ENCODE measurements around the gene SCIMP. TPM values are rescaled to one million over a fixed set of nuclear protein-coding genes. Genes with fewer than 3 reads are reported as not detected.
A peak's percentile ranks its signal among the peaks of the same experiment; 100 is the strongest.

Gene SCIMP
- polyA plus RNA-seq, 1 of the 3 experiments (the other 2 are of a cell fraction), result not detected

GRCh38 chr17:5194346-5194745 lies 40.3 kb downstream of the SCIMP start:
- POLR2A ChIA-PET, result no interaction called here
- H3K9me2 ChIP-seq, result no peaks in the 10 kb centered on the region
- no peak for DNase-seq
- H3K9me3 ChIP-seq, result peaks cover 12% of the 10 kb centered on the region
- peaks cover 0 to 7% of the 10 kb centered on the region in 2 experiments; a peak in 1 of 4 replicates for H3K4me1 ChIP-seq (ENCODE audit: control insufficient read depth in 1 of 2, insufficient read depth in 2 of 2, low read depth in 1 of 2, low read length in 1 of 2)
- peaks cover 0 to 15% of the 10 kb centered on the region in 2 experiments for H3K36me3 ChIP-seq (replicated peaks in 1 of 2; ENCODE audit: control insufficient read depth in 1 of 2, insufficient read depth in 2 of 2, low read length in 1 of 2)
- H3K4me2 ChIP-seq, result no peak overlapping the region
- H3K27me3 ChIP-seq (ENCODE audit: insufficient read depth), result no peaks in the 10 kb centered on the region
- H3K79me2 ChIP-seq (ENCODE audit: insufficient read depth), result peaks cover 33% of the 10 kb centered on the region
- H3F3A ChIP-seq (replicated peaks; ENCODE audit: insufficient read depth), result peaks cover 6% of the 10 kb centered on the region
- no peak overlapping the region for H3K4me3 ChIP-seq (ENCODE audit: low read depth in 2 of 2, low read length in 1 of 2)
- TF ChIP-seq JUND (IDR thresholded peaks at IDR 0.05), result no peak
- TF ChIP-seq RCOR1 (IDR thresholded peaks at IDR 0.05; ENCODE audit: low read length), result no peak
- TF ChIP-seq RXRA (IDR thresholded peaks at IDR 0.05; ENCODE audit: borderline replicate concordance, low read depth), result no peak
- no peak overlapping the region for H2AFZ ChIP-seq (ENCODE audit: low read depth)
- no peak overlapping the region for H3K27ac ChIP-seq (ENCODE audit: low read depth in 2 of 2, low read length in 1 of 2)
- no peak overlapping the region for H3K9ac ChIP-seq
- no peaks in the 10 kb centered on the region for H4K20me1 ChIP-seq (ENCODE audit: insufficient read depth)
- WGBS (ENCODE audit: low lambda C conversion rate), result 67% methylated on average over 2 of the region's 2 CpGs
- CTCF ChIA-PET, result no interaction called here

GRCh38 chr17:5191541-5192417 lies 42.9 kb downstream of the SCIMP start, which contains the start of gene ZNF594:
TSS of gene ZNF594 (minus strand) at chr17:5191868. CDS start at chr17:5184256, 7,612 bp downstream.
- H3K4me3 ChIP-seq (ENCODE audit: low read depth in 2 of 2, low read length in 1 of 2), result peak within 1 kb of the TSS; percentile 79 to 94
- H4K20me1 ChIP-seq (ENCODE audit: insufficient read depth), result no peaks in the 10 kb centered on the region
- H2AFZ ChIP-seq (ENCODE audit: low read depth), result peak within 1 kb of the TSS; percentile 93
- H3F3A ChIP-seq (replicated peaks; ENCODE audit: insufficient read depth), result peaks cover 6% of the 10 kb centered on the region
- peak within 1 kb of the TSS; percentile 80 for H3K4me2 ChIP-seq
- no peaks in the 10 kb centered on the region for H3K27me3 ChIP-seq (ENCODE audit: insufficient read depth)
- peaks cover 6 to 40% of the 10 kb centered on the region in 2 experiments for H3K36me3 ChIP-seq (replicated peaks in 1 of 2; ENCODE audit: control insufficient read depth in 1 of 2, insufficient read depth in 2 of 2, low read length in 1 of 2)
- no peaks in the 10 kb centered on the region for H3K9me2 ChIP-seq
- ChIA-PET CTCF (interaction anchor here (0.6 to 2.7 kb wide), 6 partner anchors 9 to 104 kb away, joined by 3 to 15 read pairs (median 4); no protein-coding TSS in a partner anchor), POLR2A (interaction anchor here (1.1 to 1.4 kb wide), 2 partner anchors 9 to 80 kb away, joined by 3 read pairs; partner anchors contain the start of gene ZNF232)
- DNase-seq, result peak; percentile 99
- H3K9me3 ChIP-seq, result peaks cover 21% of the 10 kb centered on the region
- WGBS (ENCODE audit: low lambda C conversion rate), result 7% methylated on average over 38 of the region's 82 CpGs
- H3K4me1 ChIP-seq (ENCODE audit: control insufficient read depth in 1 of 2, insufficient read depth in 2 of 2, low read depth in 1 of 2, low read length in 1 of 2), result peaks cover 0 to 7% of the 10 kb centered on the region in 2 experiments; a peak in 1 of 4 replicates
- H3K9ac ChIP-seq, result peak within 1 kb of the TSS; percentile 81
- H3K79me2 ChIP-seq (ENCODE audit: insufficient read depth), result peaks cover 37% of the 10 kb centered on the region
- peak within 1 kb of the TSS; percentile 71 to 80 for H3K27ac ChIP-seq (ENCODE audit: low read depth in 2 of 2, low read length in 1 of 2)
- TF ChIP-seq JUND (IDR thresholded peaks at IDR 0.05) (no peak), USF1 (IDR thresholded peaks at IDR 0.05; ENCODE audit: borderline replicate concordance, low read depth) (no peak), MXI1 (IDR thresholded peaks at IDR 0.05; ENCODE audit: low read depth, low read length) (peak; percentile 89), FOXM1 (IDR thresholded peaks at IDR 0.05; ENCODE audit: low read depth) (no peak), SIN3A (IDR thresholded peaks at IDR 0.05; ENCODE audit: borderline replicate concordance, low read depth, low read length) (peak; percentile 91), YY1 (IDR thresholded peaks at IDR 0.05; ENCODE audit: low read depth) (peak; percentile 86), RAD21 (IDR thresholded peaks at IDR 0.05; ENCODE audit: low read length) (no peak), EP300 (IDR thresholded peaks at IDR 0.05; ENCODE audit: borderline replicate concordance in 1 of 2, low read depth in 1 of 2, low read length in 1 of 2) (no peak), EZH2phosphoT487 (IDR thresholded peaks at IDR 0.05; ENCODE audit: borderline replicate concordance, low read depth) (no peak), TAF1 (IDR thresholded peaks at IDR 0.05; ENCODE audit: borderline replicate concordance, low read depth, low read length) (peak; percentile 78), RFX5 (IDR thresholded peaks at IDR 0.05; ENCODE audit: low read length) (peak; percentile 62), GABPA (IDR thresholded peaks at IDR 0.05; ENCODE audit: low read depth) (peak; percentile 82), RCOR1 (IDR thresholded peaks at IDR 0.05; ENCODE audit: low read length) (no peak; the same call in 1 of the 2 replicates), RXRA (IDR thresholded peaks at IDR 0.05; ENCODE audit: borderline replicate concordance, low read depth) (no peak), CTCF (IDR thresholded peaks at IDR 0.05) (peak; percentile 69), NFIC (IDR thresholded peaks at IDR 0.05; ENCODE audit: borderline replicate concordance) (peak; percentile 60; the same call in 1 of the 2 replicates), CHD2 (IDR thresholded peaks at IDR 0.05; ENCODE audit: low read length, partially characterized antibody) (peak; percentile 65), ZBTB33 (IDR thresholded peaks at IDR 0.05; ENCODE audit: borderline replicate concordance, low read depth) (0 out of 2 replicates have a peak, but pooled peaks have one; percentile 13), USF2 (IDR thresholded peaks at IDR 0.05; ENCODE audit: borderline replicate concordance, low read depth, low read length) (no peak), NRF1 (IDR thresholded peaks at IDR 0.05; ENCODE audit: low read depth, low read length) (peak; percentile 63), TCF12 (IDR thresholded peaks at IDR 0.05) (no peak)
